Esophagus squamous epithelium (tissue), 5 donors: ENCODE measurements around the gene RABEP1. TPM values are rescaled to one million over a fixed set of nuclear protein-coding genes. Genes with fewer than 3 reads are reported as not detected.

Experiments
- DNase-seq: peaks from one replicate; lab custom pipeline; 2025; lab: John Stamatoyannopoulos, UW
- H3K27ac ChIP-seq, 4 donors: fragments of 200-600 bp; sonication (generic); one replicate each; pipeline ENCODE4 v1.5.1; 2016 to 2019; ENCODE audit warnings: mild to moderate bottlenecking in 1 of 4
- H3K27me3 ChIP-seq, 4 donors: fragments of 200-600 bp; sonication (generic); 1 replicate in 3 of 4; 2 replicates in 1 of 4; pipeline versions ENCODE4 v1.5.1 to v1.6.0; 2017 to 2021; ENCODE audit warnings: antibody characterized with exemption in 1 of 4
- H3K36me3 ChIP-seq, 3 donors: fragments of 200-600 bp; sonication (generic); one replicate each; pipeline ENCODE4 v1.5.1; 2016 to 2019
- H3K4me1 ChIP-seq, 3 donors: fragments of 200-600 bp; sonication (generic); one replicate each; pipeline ENCODE4 v1.5.1; 2017 to 2019
- H3K4me3 ChIP-seq, 4 donors: fragments of 200-600 bp; sonication (generic); 1 replicate in 3 of 4; 2 replicates in 1 of 4; pipeline ENCODE4 v1.5.1; 2016 to 2019; ENCODE audit warnings: mild to moderate bottlenecking in 2 of 4, moderate library complexity in 1 of 4
- H3K9me3 ChIP-seq, 3 donors: fragments of 200-600 bp; sonication (generic); one replicate each; pipeline ENCODE4 v1.5.1; 2016 to 2019
- CTCF ChIP-seq, 6 experiments: fragments of 450-650 bp in 4 of 6; fragments of 200-600 bp in 2 of 6; sonication (generic) in 2 of 6; IDR thresholded peaks; one replicate each; pipeline ENCODE4 v1.5.1; 2016 to 2019; ENCODE audit warnings: antibody characterized with exemption in 6 of 6, mild to moderate bottlenecking in 4 of 6, moderate library complexity in 4 of 6
- POLR2A ChIP-seq, 4 donors: fragments of 450-650 bp; IDR thresholded peaks; one replicate each; pipeline ENCODE4 v1.6.1; 2017; ENCODE audit warnings: antibody characterized with exemption in 4 of 4, mild to moderate bottlenecking in 4 of 4, moderate library complexity in 3 of 4
- WGBS, 2 donors: methylation state at CpG; one replicate each; pipeline ENCODE4 v1.1.5; 2018; 5-methylcytosine and 5-hydroxymethylcytosine counted together
- intact Hi-C: fragments of 100-400 bp; cut with DNase I; formaldehyde crosslinking; loops from one replicate; pipeline ENCODE4 v1.15.0; 2022
- total RNA-seq, 4 donors: library from RNA; depleted of rRNA; stranded (reverse); fragments of >200 nt; gene quantifications; one replicate each; pipeline ENCODE4 v1.1.0, GENCODE V29; 2016
- donor health status: DM: yes; HTN: yes; CAD: no.

Gene RABEP1
- total RNA-seq, 4 donors from 2014 or later: 9.9 to 33.2 (median 23.3) TPM

- no peak for DNase-seq
- 87 to 90% methylated on average over 4 of the region's 4 CpGs for WGBS, 2 donors
- TF ChIP-seq CTCF (IDR thresholded peaks at IDR 0.05): no peak
- TF ChIP-seq POLR2A (IDR thresholded peaks at IDR 0.05): no peak
- no peak overlapping the region for H3K27ac ChIP-seq
- intact Hi-C loops: no loop called here
- H3K4me1 ChIP-seq: peaks cover 0 to 3% (median 0%) of the 10 kb centered on the region in 3 donors
- no peak overlapping the region for H3K4me3 ChIP-seq
- H3K9me3 ChIP-seq: no peaks in the 10 kb centered on the region
- H3K27me3 ChIP-seq: no peaks in the 10 kb centered on the region
- peaks cover 0 to 100% (median 6%) of the 10 kb centered on the region in 3 donors for H3K36me3 ChIP-seq
These were observed 70.7 kb downstream of the RABEP1 start for GRCh38 chr17:5352681-5353289.

- no peak for TF ChIP-seq CTCF (IDR thresholded peaks at IDR 0.05)
- no peak for TF ChIP-seq POLR2A (IDR thresholded peaks at IDR 0.05)
- no peaks in the 10 kb centered on the region for H3K9me3 ChIP-seq
- no peak overlapping the region for H3K27ac ChIP-seq
- no peaks in the 10 kb centered on the region for H3K27me3 ChIP-seq
- no peak overlapping the region for H3K4me3 ChIP-seq
- H3K4me1 ChIP-seq: peaks cover 0 to 3% (median 0%) of the 10 kb centered on the region in 3 donors
- intact Hi-C loops: no loop called here
- WGBS, 2 donors: 83 to 85% methylated on average over 2 of the region's 2 CpGs
- no peak for DNase-seq
- peaks cover 0 to 100% (median 6%) of the 10 kb centered on the region in 3 donors for H3K36me3 ChIP-seq
These were observed 72.2 kb downstream of the RABEP1 start for GRCh38 chr17:5354310-5354709.

GRCh38 chr17:5354886-5355415, 72.9 kb downstream of the RABEP1 start:
- peak overlapping the region in 3 of 4 donors; percentile 5 to 75 (median 51) for H3K27ac ChIP-seq
- H3K9me3 ChIP-seq: no peaks in the 10 kb centered on the region
- peaks cover 0 to 100% (median 6%) of the 10 kb centered on the region in 3 donors for H3K36me3 ChIP-seq
- no peaks in the 10 kb centered on the region for H3K27me3 ChIP-seq
- DNase-seq: no peak
- WGBS, 2 donors: 52 to 70% methylated on average over 2 of the region's 2 CpGs
- TF ChIP-seq POLR2A (IDR thresholded peaks at IDR 0.05) (no peak), CTCF (IDR thresholded peaks at IDR 0.05) (no peak)
- peaks cover 0 to 3% (median 0%) of the 10 kb centered on the region in 3 donors for H3K4me1 ChIP-seq
- no peak overlapping the region for H3K4me3 ChIP-seq
- intact Hi-C loops: no loop called here

GRCh38 chr17:5355421-5356129, 73.5 kb downstream of the RABEP1 start:
- no peak overlapping the region for H3K4me3 ChIP-seq
- H3K27me3 ChIP-seq: no peaks in the 10 kb centered on the region
- peaks cover 0 to 3% (median 0%) of the 10 kb centered on the region in 3 donors for H3K4me1 ChIP-seq
- WGBS, 2 donors: 65 to 73% methylated on average over 3 of the region's 3 CpGs
- H3K9me3 ChIP-seq: no peaks in the 10 kb centered on the region
- TF ChIP-seq CTCF (IDR thresholded peaks at IDR 0.05) (no peak), POLR2A (IDR thresholded peaks at IDR 0.05) (no peak)
- intact Hi-C loops: no loop called here
- peaks cover 0 to 100% (median 6%) of the 10 kb centered on the region in 3 donors for H3K36me3 ChIP-seq
- DNase-seq: no peak
- peak overlapping the region in 3 of 4 donors; percentile 14 to 75 (median 51) for H3K27ac ChIP-seq

GRCh38 chr17:5361426-5361825, 79.3 kb downstream of the RABEP1 start:
- no peak overlapping the region for H3K27ac ChIP-seq

More at GRCh38 chr17:5361426-5361825, 79.3 kb downstream of the RABEP1 start:
- intact Hi-C loops: no loop called here
- peaks cover 0 to 82% (median 0%) of the 10 kb centered on the region in 3 donors for H3K36me3 ChIP-seq
- no peak for DNase-seq
- 68 to 83% methylated on average over 9 of the region's 9 CpGs for WGBS, 2 donors
- H3K4me3 ChIP-seq: no peak overlapping the region
- H3K4me1 ChIP-seq: peaks cover 0 to 33% (median 9%) of the 10 kb centered on the region in 3 donors
- no peak for TF ChIP-seq POLR2A (IDR thresholded peaks at IDR 0.05)
- no peak for TF ChIP-seq CTCF (IDR thresholded peaks at IDR 0.05)
- no peaks in the 10 kb centered on the region for H3K9me3 ChIP-seq
- H3K27me3 ChIP-seq: no peaks in the 10 kb centered on the region
